Peyer's patch (tissue), 4 donors: Measurements from ENCODE around the gene DNM3. TPM values are rescaled to one million over a fixed set of nuclear protein-coding genes. Genes with fewer than 3 reads are reported as not detected.

Experiments
- DNase-seq, 3 donors: peaks; one replicate each; pipeline ENCODE4 v3.0.0-alpha.2; 2017 to 2019
- H3K27ac ChIP-seq, 4 donors: fragments of 200-600 bp; sonication (generic); one replicate each; pipeline ENCODE4 v1.5.1; 2016 to 2019
- H3K27me3 ChIP-seq, 2 donors: fragments of 200-600 bp; sonication (generic); one replicate each; pipeline ENCODE4 v1.5.1; 2019
- H3K36me3 ChIP-seq, 3 donors: fragments of 200-600 bp; sonication (generic); one replicate each; pipeline ENCODE4 v1.5.1; 2016 to 2019
- H3K4me1 ChIP-seq, 4 donors: fragments of 200-600 bp; sonication (generic); one replicate each; pipeline ENCODE4 v1.5.1; 2016 to 2019
- H3K4me3 ChIP-seq, 4 donors: fragments of 200-600 bp; sonication (generic); 1 replicate in 3 of 4; 2 replicates in 1 of 4; pipeline ENCODE4 v1.5.1; 2016 to 2019; ENCODE audit warnings: mild to moderate bottlenecking in 1 of 4
- H3K9me3 ChIP-seq, 4 donors: fragments of 200-600 bp; sonication (generic); one replicate each; pipeline ENCODE4 v1.5.1; 2016 to 2019; ENCODE audit warnings: mild to moderate bottlenecking in 1 of 4
- POLR2A ChIP-seq, 2 donors: fragments of 450-650 bp; IDR thresholded peaks; one replicate each; pipeline ENCODE4 v1.5.1; 2017; ENCODE audit warnings: antibody characterized with exemption in 2 of 2, mild to moderate bottlenecking in 2 of 2, moderate library complexity in 2 of 2
- total RNA-seq, 4 donors: library from RNA; depleted of rRNA; stranded (reverse); fragments of >200 nt; gene quantifications; one replicate each; pipeline ENCODE4 v1.1.0, GENCODE V29; 2016
- TF ChIP-seq, protein P1 (sequence below), 6 experiments: fragments of 450-650 bp in 4 of 6; fragments of 200-600 bp in 2 of 6; sonication (generic) in 1 of 6; IDR thresholded peaks; one replicate each; pipeline ENCODE4 v1.5.1; 2017 to 2019; ENCODE audit warnings: antibody characterized with exemption in 6 of 6, mild to moderate bottlenecking in 3 of 6, moderate library complexity in 1 of 6

The DNM3 gene
- total RNA-seq, 4 donors from 2014 or later: 1.4 to 11.6 (median 2.0) TPM

DNA sequence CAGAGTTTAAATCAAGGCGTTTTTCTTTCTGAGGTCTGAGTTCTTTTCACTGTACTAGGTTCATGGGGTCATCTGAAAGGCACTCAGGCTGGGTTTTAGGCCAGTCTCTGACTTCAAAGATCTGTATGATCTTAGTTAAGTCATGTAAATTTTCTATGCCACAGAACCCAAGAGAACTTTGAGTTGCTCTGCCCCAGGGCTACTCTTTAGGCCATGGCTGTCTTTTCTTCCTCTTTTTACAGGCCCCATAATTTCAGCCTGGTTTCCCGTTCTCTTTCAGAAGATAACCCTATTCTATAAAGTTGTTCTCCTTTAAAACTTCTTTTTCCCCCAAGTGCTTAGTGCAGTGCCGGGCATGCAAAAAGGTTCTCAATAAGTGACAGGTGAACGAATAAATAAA lies 33.7 kb upstream of the DNM3 start:
- TF ChIP-seq, protein P1, sequence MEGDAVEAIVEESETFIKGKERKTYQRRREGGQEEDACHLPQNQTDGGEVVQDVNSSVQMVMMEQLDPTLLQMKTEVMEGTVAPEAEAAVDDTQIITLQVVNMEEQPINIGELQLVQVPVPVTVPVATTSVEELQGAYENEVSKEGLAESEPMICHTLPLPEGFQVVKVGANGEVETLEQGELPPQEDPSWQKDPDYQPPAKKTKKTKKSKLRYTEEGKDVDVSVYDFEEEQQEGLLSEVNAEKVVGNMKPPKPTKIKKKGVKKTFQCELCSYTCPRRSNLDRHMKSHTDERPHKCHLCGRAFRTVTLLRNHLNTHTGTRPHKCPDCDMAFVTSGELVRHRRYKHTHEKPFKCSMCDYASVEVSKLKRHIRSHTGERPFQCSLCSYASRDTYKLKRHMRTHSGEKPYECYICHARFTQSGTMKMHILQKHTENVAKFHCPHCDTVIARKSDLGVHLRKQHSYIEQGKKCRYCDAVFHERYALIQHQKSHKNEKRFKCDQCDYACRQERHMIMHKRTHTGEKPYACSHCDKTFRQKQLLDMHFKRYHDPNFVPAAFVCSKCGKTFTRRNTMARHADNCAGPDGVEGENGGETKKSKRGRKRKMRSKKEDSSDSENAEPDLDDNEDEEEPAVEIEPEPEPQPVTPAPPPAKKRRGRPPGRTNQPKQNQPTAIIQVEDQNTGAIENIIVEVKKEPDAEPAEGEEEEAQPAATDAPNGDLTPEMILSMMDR (IDR thresholded peaks at IDR 0.05): no peak
- H3K27ac ChIP-seq: no peak overlapping the region

DNA sequence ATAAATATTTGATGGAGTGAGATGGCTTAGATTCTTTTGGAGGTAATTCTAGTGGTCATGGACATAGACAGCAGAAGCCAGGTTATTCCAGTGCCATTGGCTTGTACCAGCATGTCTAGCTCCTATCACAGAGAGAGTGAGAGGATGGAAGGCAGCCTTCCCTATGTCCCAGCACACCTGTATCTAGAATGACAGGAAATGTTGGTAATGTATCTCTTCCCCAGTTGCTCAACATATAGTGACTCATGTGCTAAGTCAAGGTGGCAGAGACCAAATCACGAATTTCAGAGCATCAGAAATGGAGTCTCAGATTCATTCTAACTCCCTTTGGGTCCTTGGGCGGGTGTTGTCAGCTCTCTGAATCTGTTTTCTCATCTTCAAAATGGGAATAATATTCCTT lies 31.5 kb upstream of the DNM3 start:
- TF ChIP-seq POLR2A (IDR thresholded peaks at IDR 0.05): no peak
- TF ChIP-seq, protein P1 (IDR thresholded peaks at IDR 0.05): no peak
- peaks cover 0 to 4% (median 0%) of the 10 kb centered on the region in 4 donors for H3K4me1 ChIP-seq
- H3K36me3 ChIP-seq: no peaks in the 10 kb centered on the region
- H3K4me3 ChIP-seq: no peak overlapping the region
- DNase-seq: no peak
- no peaks in the 10 kb centered on the region for H3K27me3 ChIP-seq
- no peaks in the 10 kb centered on the region for H3K9me3 ChIP-seq
- no peak overlapping the region for H3K27ac ChIP-seq

More for the DNA sequence above, 33.7 kb upstream of the DNM3 start:
- no peak for DNase-seq
- Histone ChIP-seq H3K27me3 (no peaks in the 10 kb centered on the region), H3K36me3 (no peaks in the 10 kb centered on the region), H3K4me1 (peaks cover 0 to 4% (median 0%) of the 10 kb centered on the region in 4 donors), H3K9me3 (no peaks in the 10 kb centered on the region), H3K4me3 (no peak overlapping the region)

DNA sequence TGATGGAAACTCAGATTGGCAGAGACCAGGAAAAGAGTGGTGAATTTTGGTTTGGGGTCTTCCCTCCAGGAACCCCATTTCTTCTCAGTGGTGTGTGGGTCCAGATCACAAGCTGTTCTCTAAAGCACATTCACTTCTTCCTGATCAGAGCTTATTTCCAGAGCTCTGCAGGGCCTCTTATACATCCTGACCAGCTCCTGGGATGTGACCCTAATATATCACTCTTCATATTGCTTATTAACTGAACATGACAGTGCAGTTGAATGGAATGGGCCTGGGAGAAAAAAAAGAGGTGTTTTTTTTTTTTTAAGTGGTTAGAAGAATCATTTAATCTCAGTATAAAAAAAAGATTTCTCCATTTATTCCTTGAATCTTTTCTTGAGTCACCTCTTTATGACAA lies 29.6 kb upstream of the DNM3 start:
- Histone ChIP-seq H3K27ac (no peak overlapping the region), H3K4me1 (peaks cover 0 to 1% (median 0%) of the 10 kb centered on the region in 4 donors), H3K36me3 (no peaks in the 10 kb centered on the region), H3K4me3 (no peak overlapping the region), H3K9me3 (no peaks in the 10 kb centered on the region), H3K27me3 (no peaks in the 10 kb centered on the region)
- DNase-seq: no peak
- TF ChIP-seq, protein P1 (IDR thresholded peaks at IDR 0.05): no peak
- TF ChIP-seq POLR2A (IDR thresholded peaks at IDR 0.05): no peak

DNA sequence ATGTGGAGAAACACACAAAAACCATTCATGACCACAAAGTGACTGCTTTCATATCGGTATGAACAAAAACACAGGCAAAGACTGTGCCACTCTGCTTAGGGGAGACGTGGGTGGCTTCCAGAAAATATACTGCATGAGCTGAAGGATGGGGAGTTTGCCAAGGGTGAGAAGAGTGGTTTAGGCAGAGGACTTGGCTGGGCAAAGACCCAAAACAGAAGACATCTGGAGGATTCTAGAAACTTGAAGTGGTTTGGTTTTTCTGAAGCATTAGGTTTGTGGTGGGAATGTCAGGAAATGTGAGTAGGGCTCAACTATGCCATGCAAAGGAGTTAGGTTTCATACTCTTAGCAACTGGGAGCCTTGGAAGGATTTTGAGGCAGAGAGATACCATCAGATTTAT lies 26.6 kb upstream of the DNM3 start:
- Histone ChIP-seq H3K4me3 (no peak overlapping the region), H3K27me3 (no peaks in the 10 kb centered on the region), H3K27ac (no peak overlapping the region), H3K9me3 (no peaks in the 10 kb centered on the region), H3K4me1 (peaks cover 0 to 5% (median 0%) of the 10 kb centered on the region in 4 donors), H3K36me3 (no peaks in the 10 kb centered on the region)
- TF ChIP-seq POLR2A (IDR thresholded peaks at IDR 0.05): no peak
- TF ChIP-seq, protein P1 (IDR thresholded peaks at IDR 0.05): no peak
- DNase-seq: no peak

DNA sequence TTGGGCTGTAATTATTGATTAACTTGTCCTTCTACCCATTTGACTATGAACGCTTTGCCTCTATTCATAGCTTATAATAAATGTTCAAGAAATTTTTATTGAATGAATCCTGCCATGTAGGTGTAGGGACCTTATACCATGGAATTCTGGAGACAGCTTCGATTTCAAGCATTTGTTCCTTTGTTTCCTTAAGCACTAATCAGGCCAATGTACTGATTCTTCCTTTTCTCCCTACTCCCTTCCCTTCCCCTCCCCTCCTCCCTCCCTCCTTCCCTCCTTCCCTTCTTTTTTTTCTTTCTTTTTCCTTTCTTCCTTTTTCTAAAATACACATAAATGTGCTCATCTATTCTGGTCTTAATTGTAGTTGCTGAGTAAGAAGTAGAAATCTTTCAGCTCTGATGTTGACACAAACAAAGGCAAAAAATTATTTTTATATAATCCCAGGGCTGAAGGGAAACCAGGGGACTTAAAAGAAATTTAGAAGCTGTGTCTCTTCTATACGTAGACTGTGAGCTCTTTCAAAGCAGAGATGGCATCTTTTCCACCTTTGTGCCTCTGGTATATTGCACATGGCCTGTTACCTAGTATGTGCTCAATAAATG lies 24.9 kb upstream of the DNM3 start:
- no peaks in the 10 kb centered on the region for H3K36me3 ChIP-seq
- TF ChIP-seq, protein P1 (IDR thresholded peaks at IDR 0.05): no peak
- no peak for TF ChIP-seq POLR2A (IDR thresholded peaks at IDR 0.05)
- H3K27me3 ChIP-seq: no peaks in the 10 kb centered on the region
- H3K27ac ChIP-seq: no peak overlapping the region
- no peaks in the 10 kb centered on the region for H3K9me3 ChIP-seq
- H3K4me3 ChIP-seq: no peak overlapping the region
- peaks cover 0 to 5% (median 0%) of the 10 kb centered on the region in 4 donors for H3K4me1 ChIP-seq
- DNase-seq: no peak
